PFSK-1 (cell line): ENCODE data around the gene PTCH1.
A peak's percentile ranks its signal among the peaks of the same experiment; 100 is the strongest.

Experiments
- FOXP2 ChIP-seq: optimal IDR thresholded peaks from 2 replicates; pipeline ENCODE3; 2011; ENCODE audit warnings: borderline replicate concordance, control low read depth, inconsistent platforms; ENCODE audit not compliant: insufficient read depth; ENCODE audit errors: extremely low read length, extremely low read depth
- POLR2AphosphoS5 ChIP-seq: IDR thresholded peaks from 2 replicates; pipeline ENCODE4 v1.6.1; 2012; ENCODE audit warnings: low read depth, mild to moderate bottlenecking, control low read depth, low read length, moderate library complexity
- SIN3A ChIP-seq: IDR thresholded peaks from 2 replicates; pipeline ENCODE4 v1.6.1; 2012; ENCODE audit warnings: mild to moderate bottlenecking, low read length, moderate library complexity, borderline replicate concordance; ENCODE audit not compliant: insufficient read depth
- TAF1 ChIP-seq: IDR thresholded peaks from 2 replicates; pipeline ENCODE4 v1.6.1; 2012; ENCODE audit warnings: low read length, control low read depth, borderline replicate concordance; ENCODE audit not compliant: insufficient read depth
- TF ChIP-seq, protein P1 (sequence below), 2 experiments: IDR thresholded peaks; 2 replicates each; pipeline versions ENCODE4 v1.6.1 to v1.8.0; 2011 to 2012; ENCODE audit warnings: low read depth in 2 of 2, low read length in 2 of 2, control low read depth in 1 of 2, inconsistent platforms in 1 of 2, mild to moderate bottlenecking in 1 of 2, moderate library complexity in 1 of 2; ENCODE audit not compliant: insufficient read depth in 1 of 2

The PTCH1 gene

DNA sequence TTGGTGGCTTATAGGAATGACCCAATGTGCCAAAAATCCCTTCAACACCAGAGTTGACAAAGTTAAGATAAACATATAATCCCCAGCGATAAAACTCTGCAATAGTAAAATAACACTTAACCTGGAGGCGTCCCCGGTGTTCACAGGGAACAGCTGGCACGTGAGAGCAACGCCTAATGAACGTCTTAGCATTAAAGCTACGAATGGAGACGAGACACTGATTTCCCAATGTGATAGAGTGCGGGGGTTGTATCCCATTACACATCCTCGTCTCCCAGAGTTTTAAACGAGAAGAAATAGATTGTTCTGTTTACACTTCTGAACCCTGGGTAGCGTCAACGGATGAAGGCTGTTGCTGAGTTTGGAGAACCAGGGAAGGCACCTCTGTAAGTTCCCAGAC, 57.6 kb downstream of the PTCH1 start:
- TF ChIP-seq TAF1 (no peak), FOXP2 (peak; percentile 22)

DNA sequence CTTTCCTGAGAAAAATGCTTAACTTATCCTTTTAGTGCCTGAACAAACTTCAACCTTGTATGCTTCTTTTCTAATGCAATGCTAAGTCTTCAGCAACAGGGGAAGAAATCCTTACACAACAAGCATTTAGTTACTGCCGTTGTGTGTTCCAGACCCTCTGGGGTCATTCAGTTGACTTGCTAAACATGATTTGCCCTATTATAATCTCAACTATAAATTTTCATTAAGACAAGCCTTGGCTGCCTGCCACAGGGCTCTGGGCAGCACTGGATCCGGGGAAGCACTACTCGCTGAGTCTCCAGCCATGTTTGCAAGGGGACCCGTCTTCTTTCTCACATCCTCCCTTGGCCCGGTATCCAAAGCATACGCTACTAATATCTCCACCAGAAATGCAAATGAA, 58.1 kb downstream of the PTCH1 start:
- no peak for TF ChIP-seq POLR2AphosphoS5
- TF ChIP-seq FOXP2: no peak
- no peak for TF ChIP-seq SIN3A
- TF ChIP-seq, protein P1, sequence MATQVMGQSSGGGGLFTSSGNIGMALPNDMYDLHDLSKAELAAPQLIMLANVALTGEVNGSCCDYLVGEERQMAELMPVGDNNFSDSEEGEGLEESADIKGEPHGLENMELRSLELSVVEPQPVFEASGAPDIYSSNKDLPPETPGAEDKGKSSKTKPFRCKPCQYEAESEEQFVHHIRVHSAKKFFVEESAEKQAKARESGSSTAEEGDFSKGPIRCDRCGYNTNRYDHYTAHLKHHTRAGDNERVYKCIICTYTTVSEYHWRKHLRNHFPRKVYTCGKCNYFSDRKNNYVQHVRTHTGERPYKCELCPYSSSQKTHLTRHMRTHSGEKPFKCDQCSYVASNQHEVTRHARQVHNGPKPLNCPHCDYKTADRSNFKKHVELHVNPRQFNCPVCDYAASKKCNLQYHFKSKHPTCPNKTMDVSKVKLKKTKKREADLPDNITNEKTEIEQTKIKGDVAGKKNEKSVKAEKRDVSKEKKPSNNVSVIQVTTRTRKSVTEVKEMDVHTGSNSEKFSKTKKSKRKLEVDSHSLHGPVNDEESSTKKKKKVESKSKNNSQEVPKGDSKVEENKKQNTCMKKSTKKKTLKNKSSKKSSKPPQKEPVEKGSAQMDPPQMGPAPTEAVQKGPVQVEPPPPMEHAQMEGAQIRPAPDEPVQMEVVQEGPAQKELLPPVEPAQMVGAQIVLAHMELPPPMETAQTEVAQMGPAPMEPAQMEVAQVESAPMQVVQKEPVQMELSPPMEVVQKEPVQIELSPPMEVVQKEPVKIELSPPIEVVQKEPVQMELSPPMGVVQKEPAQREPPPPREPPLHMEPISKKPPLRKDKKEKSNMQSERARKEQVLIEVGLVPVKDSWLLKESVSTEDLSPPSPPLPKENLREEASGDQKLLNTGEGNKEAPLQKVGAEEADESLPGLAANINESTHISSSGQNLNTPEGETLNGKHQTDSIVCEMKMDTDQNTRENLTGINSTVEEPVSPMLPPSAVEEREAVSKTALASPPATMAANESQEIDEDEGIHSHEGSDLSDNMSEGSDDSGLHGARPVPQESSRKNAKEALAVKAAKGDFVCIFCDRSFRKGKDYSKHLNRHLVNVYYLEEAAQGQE (IDR thresholded peaks at IDR 0.05; ENCODE audit: insufficient read depth in 1 of 2, low read depth in 2 of 2, low read length in 2 of 2): no peak
- TF ChIP-seq TAF1: no peak

GRCh38 chr9:95457769-95458168, 59.0 kb downstream of the PTCH1 start:
- TF ChIP-seq FOXP2 (no peak), POLR2AphosphoS5 (no peak), SIN3A (no peak), TAF1 (no peak)
- TF ChIP-seq, protein P1 (IDR thresholded peaks at IDR 0.05; ENCODE audit: insufficient read depth in 1 of 2, low read depth in 2 of 2, low read length in 2 of 2): no peak

GRCh38 chr9:95455714-95456113, 61.1 kb downstream of the PTCH1 start:
- no peak for TF ChIP-seq SIN3A
- no peak for TF ChIP-seq FOXP2
- TF ChIP-seq, protein P1 (IDR thresholded peaks at IDR 0.05; ENCODE audit: insufficient read depth in 1 of 2, low read depth in 2 of 2, low read length in 2 of 2): no peak
- no peak for TF ChIP-seq POLR2AphosphoS5
- no peak for TF ChIP-seq TAF1

DNA sequence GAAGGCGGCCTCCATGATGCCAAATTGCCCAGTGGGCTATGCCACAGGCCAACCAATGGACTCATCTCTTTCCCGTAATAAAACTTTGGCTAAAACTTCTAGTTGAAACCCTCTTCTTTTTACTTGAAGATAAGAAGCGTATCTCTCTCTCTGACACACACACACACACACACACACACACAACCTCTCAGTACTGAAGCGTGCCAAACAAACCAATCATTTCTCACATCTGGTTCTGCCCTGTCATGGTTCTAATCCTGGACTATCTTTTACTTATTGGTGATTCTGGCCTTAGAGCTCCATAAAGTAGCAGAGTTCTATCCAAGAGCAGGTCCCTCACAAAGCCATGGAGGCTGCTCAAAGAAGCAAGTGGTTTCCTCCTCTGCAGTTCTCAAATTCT, 64.6 kb downstream of the PTCH1 start:
- TF ChIP-seq POLR2AphosphoS5: no peak
- no peak for TF ChIP-seq SIN3A
- TF ChIP-seq FOXP2: no peak
- TF ChIP-seq, protein P1 (IDR thresholded peaks at IDR 0.05; ENCODE audit: insufficient read depth in 1 of 2, low read depth in 2 of 2, low read length in 2 of 2): no peak
- no peak for TF ChIP-seq TAF1
